ENCODE measurements around the gene COL4A5.

The COL4A5 gene

DNA sequence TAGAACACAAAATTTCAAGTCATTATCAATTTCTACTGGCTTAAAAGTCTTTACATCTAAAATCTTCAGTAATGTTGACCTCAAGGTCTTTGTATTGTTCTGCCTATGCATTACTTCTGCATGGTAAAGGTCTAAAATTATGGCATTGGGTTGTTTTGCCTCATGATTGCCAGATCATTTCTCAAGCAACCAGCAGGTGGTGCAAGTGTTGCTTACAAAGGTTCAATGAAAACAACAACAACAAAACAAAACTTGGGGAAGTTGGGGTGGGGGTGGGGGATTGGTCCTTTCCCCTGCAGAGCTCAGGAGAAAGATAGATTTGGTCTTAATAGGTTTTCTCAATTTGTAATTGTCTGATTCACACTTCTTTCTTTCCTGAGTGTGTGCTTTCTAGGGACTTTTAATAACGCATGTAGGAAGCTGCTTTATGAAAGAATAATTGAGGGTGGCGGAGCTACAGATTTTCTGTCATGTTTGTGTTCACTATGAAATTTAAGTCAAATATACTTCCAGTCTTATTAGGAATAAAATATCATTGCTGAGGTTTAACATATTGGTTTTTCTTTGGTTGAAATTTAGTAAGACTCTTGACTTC lies 145.1 kb downstream of the COL4A5 start:
- H3K27ac ChIP-seq, result no peak overlapping the region
- TF ChIP-seq, protein P1, sequence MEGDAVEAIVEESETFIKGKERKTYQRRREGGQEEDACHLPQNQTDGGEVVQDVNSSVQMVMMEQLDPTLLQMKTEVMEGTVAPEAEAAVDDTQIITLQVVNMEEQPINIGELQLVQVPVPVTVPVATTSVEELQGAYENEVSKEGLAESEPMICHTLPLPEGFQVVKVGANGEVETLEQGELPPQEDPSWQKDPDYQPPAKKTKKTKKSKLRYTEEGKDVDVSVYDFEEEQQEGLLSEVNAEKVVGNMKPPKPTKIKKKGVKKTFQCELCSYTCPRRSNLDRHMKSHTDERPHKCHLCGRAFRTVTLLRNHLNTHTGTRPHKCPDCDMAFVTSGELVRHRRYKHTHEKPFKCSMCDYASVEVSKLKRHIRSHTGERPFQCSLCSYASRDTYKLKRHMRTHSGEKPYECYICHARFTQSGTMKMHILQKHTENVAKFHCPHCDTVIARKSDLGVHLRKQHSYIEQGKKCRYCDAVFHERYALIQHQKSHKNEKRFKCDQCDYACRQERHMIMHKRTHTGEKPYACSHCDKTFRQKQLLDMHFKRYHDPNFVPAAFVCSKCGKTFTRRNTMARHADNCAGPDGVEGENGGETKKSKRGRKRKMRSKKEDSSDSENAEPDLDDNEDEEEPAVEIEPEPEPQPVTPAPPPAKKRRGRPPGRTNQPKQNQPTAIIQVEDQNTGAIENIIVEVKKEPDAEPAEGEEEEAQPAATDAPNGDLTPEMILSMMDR (IDR thresholded peaks at IDR 0.05), result no peak
- H3K27me3 ChIP-seq, result no peaks in the 10 kb centered on the region
- H3K4me3 ChIP-seq (ENCODE audit: low read depth in 1 of 2, low read length in 1 of 2), result no peak overlapping the region
- H3K36me3 ChIP-seq, result no peaks in the 10 kb centered on the region
- H3K4me1 ChIP-seq (ENCODE audit: control insufficient read depth in 1 of 2, insufficient read depth in 1 of 2, low read depth in 1 of 2, low read length in 1 of 2), result no peaks in the 10 kb centered on the region
- H3K9me3 ChIP-seq, result no peaks in the 10 kb centered on the region

DNA sequence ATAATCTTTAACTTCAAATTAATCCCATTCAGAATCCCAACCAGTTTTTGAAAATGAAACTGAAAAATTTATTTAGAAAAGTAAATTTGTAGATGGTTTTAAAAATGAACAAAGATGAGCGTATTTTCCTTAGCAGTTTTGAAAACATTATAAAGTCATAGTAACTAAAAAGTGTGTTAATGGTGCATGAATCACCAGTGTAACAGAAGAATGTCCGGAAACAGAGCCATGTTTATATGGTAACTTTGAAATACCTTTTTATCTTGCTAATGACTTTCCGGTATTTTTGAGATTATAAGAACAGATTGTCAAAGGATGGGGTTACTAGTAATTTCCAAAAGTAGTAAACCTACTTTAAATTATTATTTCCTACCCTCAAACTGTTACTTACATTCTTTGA lies 150.9 kb downstream of the COL4A5 start:
- Histone ChIP-seq H3K27ac (no peak overlapping the region), H3K4me3 (ENCODE audit: low read depth in 1 of 2, low read length in 1 of 2) (no peak overlapping the region), H3K4me1 (ENCODE audit: control insufficient read depth in 1 of 2, insufficient read depth in 1 of 2, low read depth in 1 of 2, low read length in 1 of 2) (no peaks in the 10 kb centered on the region), H3K9me3 (no peaks in the 10 kb centered on the region), H3K27me3 (no peaks in the 10 kb centered on the region), H3K36me3 (no peaks in the 10 kb centered on the region)
- TF ChIP-seq, protein P1 (IDR thresholded peaks at IDR 0.05), result no peak

DNA sequence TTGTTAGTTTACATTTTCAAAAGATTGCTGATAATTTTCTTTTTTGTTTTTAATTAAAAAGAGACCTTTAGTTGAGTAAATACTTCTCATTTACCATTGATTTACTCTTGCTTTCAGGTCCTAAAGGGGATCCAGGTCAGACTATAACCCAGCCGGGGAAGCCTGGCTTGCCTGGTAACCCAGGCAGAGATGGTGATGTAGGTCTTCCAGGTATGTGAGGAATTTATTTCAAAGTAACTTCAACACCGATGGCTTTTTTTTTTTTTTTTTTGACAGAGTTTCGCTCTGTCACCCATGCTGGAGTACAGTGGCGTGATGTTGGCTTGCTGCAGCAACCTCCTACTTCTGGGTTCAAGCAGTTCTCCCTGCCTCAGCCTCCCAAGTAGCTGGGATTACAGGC lies 161.6 kb downstream of the COL4A5 start:
- Histone ChIP-seq H3K36me3 (no peaks in the 10 kb centered on the region), H3K9me3 (no peaks in the 10 kb centered on the region), H3K27ac (no peak overlapping the region), H3K4me1 (ENCODE audit: control insufficient read depth in 1 of 2, insufficient read depth in 1 of 2, low read depth in 1 of 2, low read length in 1 of 2) (no peaks in the 10 kb centered on the region), H3K27me3 (no peaks in the 10 kb centered on the region), H3K4me3 (ENCODE audit: low read depth in 1 of 2, low read length in 1 of 2) (no peak overlapping the region)
- TF ChIP-seq, protein P1 (IDR thresholded peaks at IDR 0.05), result no peak

GRCh38 chrX:108610141-108610540 lies 170.5 kb downstream of the COL4A5 start:
- no peaks in the 10 kb centered on the region for H3K9me3 ChIP-seq

GRCh38 chrX:108614616-108615015 lies 175.0 kb downstream of the COL4A5 start:
- H3K4me1 ChIP-seq (ENCODE audit: control insufficient read depth in 1 of 2, insufficient read depth in 1 of 2, low read depth in 1 of 2, low read length in 1 of 2), result no peaks in the 10 kb centered on the region
- H3K27me3 ChIP-seq, result no peaks in the 10 kb centered on the region
- no peaks in the 10 kb centered on the region for H3K9me3 ChIP-seq
- TF ChIP-seq, protein P1 (IDR thresholded peaks at IDR 0.05), result no peak
- no peak overlapping the region for H3K4me3 ChIP-seq (ENCODE audit: low read depth in 1 of 2, low read length in 1 of 2)
- H3K27ac ChIP-seq, result no peak overlapping the region
- no peaks in the 10 kb centered on the region for H3K36me3 ChIP-seq

More at GRCh38 chrX:108610141-108610540, 170.5 kb downstream of the COL4A5 start:
- TF ChIP-seq, protein P1 (IDR thresholded peaks at IDR 0.05), result no peak
- Histone ChIP-seq H3K27ac (no peak overlapping the region), H3K4me1 (ENCODE audit: control insufficient read depth in 1 of 2, insufficient read depth in 1 of 2, low read depth in 1 of 2, low read length in 1 of 2) (no peaks in the 10 kb centered on the region), H3K36me3 (no peaks in the 10 kb centered on the region), H3K4me3 (ENCODE audit: low read depth in 1 of 2, low read length in 1 of 2) (no peak overlapping the region), H3K27me3 (no peaks in the 10 kb centered on the region)
